Activated CD4-positive, alpha-beta T cell treated with anti-CD3 and anti-CD28 coated beads, Interleukin-2, amount 10 ng/mL, durations not matched to agents 24 days and 14 days (primary cell): ENCODE results near the gene RAB4A. TPM values are rescaled to one million over a fixed set of nuclear protein-coding genes. Genes with fewer than 3 reads are reported as not detected.

Experiments
- DNase-seq: peaks from one replicate; pipeline ENCODE4 v3.0.0; 2022
- H3K27ac Mint-ChIP-seq: one replicate; pipeline ENCODE4 v1.8.0; 2022; ENCODE audit warnings: mild to moderate bottlenecking, mixed read lengths
- H3K27me3 Mint-ChIP-seq: one replicate; pipeline ENCODE4 v1.8.0; 2022; ENCODE audit warnings: mixed read lengths
- H3K36me3 Mint-ChIP-seq: one replicate; pipeline ENCODE4 v1.8.0; 2022; ENCODE audit warnings: low read depth, mild to moderate bottlenecking, mixed read lengths
- H3K4me1 Mint-ChIP-seq: one replicate; pipeline ENCODE4 v1.8.0; 2021; ENCODE audit warnings: mixed read lengths
- H3K4me3 Mint-ChIP-seq: one replicate; pipeline ENCODE4 v1.8.0; 2022; ENCODE audit warnings: mild to moderate bottlenecking, moderate library complexity, mixed read lengths
- H3K9me3 Mint-ChIP-seq: one replicate; pipeline ENCODE4 v1.8.0; 2021; ENCODE audit warnings: mixed read lengths
- intact Hi-C: fragments of 100-400 bp; cut with micrococcal nuclease; formaldehyde crosslinking; loops from one replicate; pipeline ENCODE4 v1.15.1; 2023
- total RNA-seq: library from RNA; stranded (reverse); gene quantifications from 2 replicates; pipeline ENCODE4 v1.2.3, GENCODE V29; 2022

Gene RAB4A
- total RNA-seq, 1 donor from 2014 or later: 34.8 TPM

GRCh38 chr1:229271448-229272159 lies 693 bp downstream of the RAB4A start:
- intact Hi-C loops: loop anchor here (2.0 to 5.0 kb wide), 5 partner anchors 15 to 356 kb away; partner anchors contain the start of genes CCSAP, TAF5L and URB2
- DNase-seq: no peak
- H3K27ac Mint-ChIP-seq: peak overlapping the region; percentile 83
- H3K9me3 Mint-ChIP-seq: no peaks in the 10 kb centered on the region
- peak overlapping the region; percentile 91 for H3K4me3 Mint-ChIP-seq
- peaks cover 15% of the 10 kb centered on the region for H3K36me3 Mint-ChIP-seq
- H3K27me3 Mint-ChIP-seq: no peaks in the 10 kb centered on the region
- peaks cover 20% of the 10 kb centered on the region for H3K4me1 Mint-ChIP-seq

DNA sequence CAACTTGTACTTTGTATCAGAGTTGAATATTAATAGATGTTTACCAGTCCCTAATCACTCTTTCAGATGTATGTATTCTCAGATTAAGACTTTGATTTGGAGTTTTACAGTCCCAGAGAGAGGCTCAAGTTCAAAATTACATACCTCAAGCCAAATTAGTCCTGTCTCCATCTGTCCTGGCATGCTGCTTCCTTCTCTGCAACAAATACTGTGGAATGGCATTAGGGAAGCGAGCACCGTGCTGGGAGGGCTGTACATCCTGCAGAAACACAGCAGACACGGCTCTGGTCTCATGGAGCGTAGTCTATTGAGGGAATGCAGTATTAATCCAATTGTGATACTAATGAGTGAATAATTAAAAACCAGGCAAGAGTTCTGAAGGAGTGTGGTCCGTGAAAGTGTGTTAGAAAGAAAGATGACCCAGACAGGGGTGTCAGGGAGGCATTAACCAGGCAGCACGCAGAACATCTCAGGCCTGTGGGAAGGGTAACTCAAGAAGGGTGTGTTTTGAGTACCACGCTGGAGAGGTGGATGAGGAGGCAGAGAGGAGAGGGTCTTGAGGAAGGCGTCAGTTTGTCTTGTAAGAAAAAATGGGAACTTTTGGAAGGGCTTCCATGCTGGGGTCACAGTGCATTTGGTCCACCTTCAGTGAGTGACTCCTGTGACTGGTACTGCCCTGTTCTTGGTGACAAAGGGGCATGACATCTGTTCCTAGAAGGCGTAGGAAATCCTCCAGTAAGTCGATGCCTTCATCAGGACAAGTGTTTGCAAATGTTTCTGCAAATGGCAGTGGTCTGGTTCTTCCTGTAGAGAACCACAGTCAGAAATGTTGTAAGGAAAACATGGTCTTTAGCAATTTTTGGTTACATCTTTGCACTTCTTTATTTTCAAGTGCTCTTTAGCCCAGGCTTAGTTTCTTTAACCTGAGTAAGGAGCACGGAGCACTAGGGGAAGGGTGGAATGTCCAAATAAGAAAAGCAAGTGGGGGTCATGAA lies 1.6 kb downstream of the RAB4A start:
- Mint-ChIP-seq H3K9me3 (no peaks in the 10 kb centered on the region), H3K4me3 (peak overlapping the region; percentile 91), H3K27ac (peak overlapping the region; percentile 83), H3K27me3 (no peaks in the 10 kb centered on the region), H3K4me1 (peaks cover 17% of the 10 kb centered on the region), H3K36me3 (peaks cover 13% of the 10 kb centered on the region)
- intact Hi-C loops: loop anchor here (2.0 to 5.0 kb wide), 3 partner anchors 70 to 355 kb away; partner anchors contain the start of genes CCSAP, TAF5L and URB2
- DNase-seq: no peak

DNA sequence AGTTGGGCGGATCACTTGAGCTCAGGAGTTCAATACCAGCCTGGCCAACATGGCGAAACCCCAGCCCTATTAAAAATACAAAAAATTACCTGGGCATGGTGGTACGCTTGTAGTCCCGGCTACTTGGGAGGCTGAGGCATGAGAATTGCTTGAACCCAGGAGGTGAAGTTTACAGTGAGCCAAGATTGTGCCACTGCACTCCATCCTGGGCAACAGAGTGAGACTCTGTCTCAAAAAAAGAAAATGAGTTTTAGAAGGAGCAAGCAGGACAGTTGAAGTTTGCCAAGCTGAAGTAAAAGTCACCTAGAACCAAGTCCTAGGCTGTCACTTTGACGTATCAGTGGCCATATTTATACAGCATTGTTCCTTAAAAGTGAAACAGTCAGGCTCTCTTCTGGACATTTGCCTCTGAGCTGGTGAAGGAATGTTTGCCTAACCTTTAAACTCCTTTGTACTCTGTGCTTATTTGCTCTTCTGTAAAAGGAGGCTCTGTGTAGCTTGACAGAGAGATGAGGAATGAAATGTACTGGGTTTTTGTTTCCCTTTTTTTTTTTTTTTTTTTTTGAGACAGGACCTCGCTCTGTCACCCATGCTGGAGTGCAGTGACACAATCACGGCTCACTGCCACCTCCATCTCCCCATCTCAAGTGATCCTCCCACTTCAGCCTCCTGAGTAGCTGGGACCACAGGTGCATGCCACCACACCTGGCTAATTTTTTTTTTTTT lies 2.8 kb downstream of the RAB4A start:
- intact Hi-C loops: loop anchor here (2.0 to 5.0 kb wide), 3 partner anchors 69 to 354 kb away; partner anchors contain the start of genes CCSAP, TAF5L and URB2
- Mint-ChIP-seq H3K4me1 (peaks cover 17% of the 10 kb centered on the region), H3K27ac (no peak overlapping the region), H3K9me3 (no peaks in the 10 kb centered on the region), H3K36me3 (peaks cover 10% of the 10 kb centered on the region), H3K27me3 (no peaks in the 10 kb centered on the region), H3K4me3 (no peak overlapping the region)
- no peak for DNase-seq

- intact Hi-C loops: no loop called here
- no peak overlapping the region for H3K27ac Mint-ChIP-seq
- H3K9me3 Mint-ChIP-seq: no peaks in the 10 kb centered on the region
Observed at GRCh38 chr1:229275005-229275404, 4.1 kb downstream of the RAB4A start.

DNA sequence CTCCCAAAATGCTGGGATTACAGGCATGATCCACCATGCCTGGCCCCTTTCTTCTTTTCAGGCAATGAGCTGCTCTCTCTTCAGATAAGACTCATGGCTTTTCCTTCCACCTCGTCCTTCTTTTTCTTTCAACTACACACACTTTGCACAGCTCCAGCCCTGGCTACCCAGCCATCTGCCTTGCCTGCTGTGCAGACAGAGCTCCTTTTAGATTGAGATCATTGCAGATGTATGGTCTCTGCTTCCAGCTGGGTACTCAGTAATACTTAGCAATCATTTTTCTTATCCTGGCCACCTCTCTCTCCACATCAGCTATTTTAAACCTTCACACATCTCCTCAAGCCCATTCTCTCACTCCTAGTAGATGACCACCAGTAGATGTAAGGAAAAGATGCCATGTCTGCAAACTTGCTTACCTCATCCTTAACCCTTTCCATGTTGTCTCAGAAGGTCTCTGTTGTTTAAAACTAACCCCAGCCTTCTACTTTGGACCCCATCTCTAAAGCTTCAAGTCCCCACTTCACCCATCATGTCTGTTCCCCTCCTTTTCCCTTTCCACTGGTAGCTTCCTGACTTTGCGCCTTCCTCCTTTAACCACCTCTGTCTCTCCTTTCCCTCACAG lies 7.3 kb downstream of the RAB4A start:
- Mint-ChIP-seq H3K9me3 (no peaks in the 10 kb centered on the region), H3K27ac (no peak overlapping the region), H3K4me1 (peaks cover 5% of the 10 kb centered on the region), H3K36me3 (peaks cover 15% of the 10 kb centered on the region), H3K4me3 (no peak overlapping the region), H3K27me3 (no peaks in the 10 kb centered on the region)
- no peak for DNase-seq
- intact Hi-C loops: no loop called here

More at GRCh38 chr1:229275005-229275404, 4.1 kb downstream of the RAB4A start:
- Mint-ChIP-seq H3K27me3 (no peaks in the 10 kb centered on the region), H3K4me1 (peaks cover 17% of the 10 kb centered on the region), H3K4me3 (no peak overlapping the region), H3K36me3 (peaks cover 10% of the 10 kb centered on the region)
- no peak for DNase-seq

DNA sequence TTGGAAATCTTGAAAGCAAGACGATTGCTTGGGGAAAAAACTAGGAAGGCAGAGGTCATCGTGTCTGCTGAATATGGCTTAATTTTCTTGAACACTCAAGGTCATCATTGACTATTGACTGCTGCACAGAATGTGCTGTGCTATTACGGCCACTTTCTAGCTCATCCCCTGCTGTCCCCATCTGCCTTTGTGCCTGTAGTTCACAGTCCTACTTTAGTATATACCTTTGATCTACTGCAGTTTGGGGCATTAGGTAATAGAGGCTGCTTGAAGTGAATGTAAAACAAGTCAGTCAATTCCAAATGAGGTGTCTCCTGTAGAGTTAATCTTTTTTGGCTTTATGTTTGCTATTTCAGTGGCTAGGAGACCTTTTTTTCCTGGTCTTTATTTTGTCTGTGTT lies 8.3 kb downstream of the RAB4A start:
- Mint-ChIP-seq H3K36me3 (peaks cover 14% of the 10 kb centered on the region), H3K4me1 (peaks cover 5% of the 10 kb centered on the region), H3K9me3 (no peaks in the 10 kb centered on the region), H3K4me3 (no peak overlapping the region), H3K27ac (no peak overlapping the region), H3K27me3 (no peaks in the 10 kb centered on the region)
- no peak for DNase-seq
- intact Hi-C loops: no loop called here

DNA sequence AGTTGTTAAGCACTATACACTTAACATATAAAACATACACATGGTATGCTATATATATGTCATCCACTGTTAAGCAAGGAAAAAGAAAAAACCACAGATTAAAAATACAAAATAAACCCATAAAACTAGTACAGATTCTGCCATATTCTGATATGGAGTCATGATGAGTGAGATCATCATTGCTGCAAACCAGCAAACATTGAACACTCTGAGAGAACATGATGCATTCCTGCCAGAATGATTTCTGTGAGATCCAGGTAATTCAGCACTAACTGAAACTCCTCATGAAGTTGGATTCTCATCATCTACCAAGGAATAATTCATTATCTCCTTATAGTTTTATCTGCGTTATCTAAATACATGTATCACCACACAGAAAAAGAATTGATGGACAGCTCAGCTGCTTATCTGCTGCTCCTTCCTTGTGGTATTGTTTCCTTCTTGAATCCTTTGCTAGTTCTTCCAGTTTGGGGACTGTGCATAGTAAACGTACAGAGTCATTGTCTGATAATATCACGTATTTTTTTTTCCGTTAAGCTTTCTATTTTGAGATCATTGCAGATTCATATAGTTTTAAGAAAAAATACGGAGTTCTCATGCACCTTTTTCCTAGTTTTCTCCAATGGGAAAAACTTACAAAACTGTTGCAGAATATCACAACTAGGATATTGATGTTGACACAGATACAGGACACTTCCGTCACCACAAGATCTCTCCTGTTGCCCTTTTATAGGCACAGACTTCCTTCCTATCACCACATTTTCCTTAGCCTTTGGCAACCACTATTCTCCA lies 9.3 kb downstream of the RAB4A start:
- H3K27me3 Mint-ChIP-seq: no peaks in the 10 kb centered on the region
- no peaks in the 10 kb centered on the region for H3K9me3 Mint-ChIP-seq
- no peak for DNase-seq
- no peak overlapping the region for H3K27ac Mint-ChIP-seq
- peaks cover 16% of the 10 kb centered on the region for H3K36me3 Mint-ChIP-seq
- intact Hi-C loops: no loop called here
- no peak overlapping the region for H3K4me3 Mint-ChIP-seq
- peaks cover 6% of the 10 kb centered on the region for H3K4me1 Mint-ChIP-seq

- intact Hi-C loops: no loop called here
- Mint-ChIP-seq H3K27me3 (no peaks in the 10 kb centered on the region), H3K4me1 (peaks cover 10% of the 10 kb centered on the region), H3K27ac (no peak overlapping the region), H3K36me3 (peaks cover 15% of the 10 kb centered on the region), H3K9me3 (no peaks in the 10 kb centered on the region), H3K4me3 (no peak overlapping the region)
- DNase-seq: no peak
Observed at GRCh38 chr1:229280921-229281320, 10.0 kb downstream of the RAB4A start.

DNA sequence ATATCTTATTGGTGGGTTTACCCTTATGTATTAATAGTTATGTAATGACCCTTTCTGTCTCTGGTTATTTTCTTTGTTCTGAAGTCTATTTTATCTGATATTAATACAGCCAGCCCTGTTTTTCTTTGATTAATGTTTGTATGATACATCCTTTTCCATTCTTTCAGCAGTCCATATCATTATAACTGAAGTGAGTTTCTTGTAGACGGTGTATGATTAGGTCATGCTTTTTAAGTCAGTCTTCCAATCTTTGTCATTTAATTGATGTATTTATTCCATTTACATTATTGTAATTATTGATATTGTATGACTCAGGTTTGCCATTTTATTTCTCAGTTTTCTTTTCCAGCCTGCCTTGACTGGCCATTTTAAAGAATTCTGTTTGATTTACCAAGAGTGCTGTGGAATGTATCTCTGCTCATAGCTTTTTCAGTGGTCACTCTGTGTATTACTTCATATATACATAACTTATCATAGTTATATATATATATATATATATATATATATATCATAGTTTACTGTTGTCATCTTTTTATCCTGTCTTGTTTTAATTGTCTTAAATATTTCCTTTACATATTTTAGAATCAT lies 10.5 kb downstream of the RAB4A start:
- Mint-ChIP-seq H3K36me3 (peaks cover 15% of the 10 kb centered on the region), H3K4me3 (no peak overlapping the region), H3K9me3 (no peaks in the 10 kb centered on the region), H3K4me1 (peaks cover 12% of the 10 kb centered on the region), H3K27ac (no peak overlapping the region), H3K27me3 (no peaks in the 10 kb centered on the region)
- intact Hi-C loops: no loop called here
- DNase-seq: no peak

- no peak overlapping the region for H3K27ac Mint-ChIP-seq
- H3K27me3 Mint-ChIP-seq: no peaks in the 10 kb centered on the region
- peaks cover 19% of the 10 kb centered on the region for H3K4me1 Mint-ChIP-seq
- H3K4me3 Mint-ChIP-seq: no peak overlapping the region
- peaks cover 17% of the 10 kb centered on the region for H3K36me3 Mint-ChIP-seq
- H3K9me3 Mint-ChIP-seq: no peaks in the 10 kb centered on the region
- no peak for DNase-seq
- intact Hi-C loops: no loop called here
Observed at GRCh38 chr1:229282295-229282823, 11.4 kb downstream of the RAB4A start.

- Mint-ChIP-seq H3K4me3 (no peak overlapping the region), H3K27me3 (no peaks in the 10 kb centered on the region), H3K27ac (no peak overlapping the region), H3K36me3 (peaks cover 18% of the 10 kb centered on the region), H3K9me3 (no peaks in the 10 kb centered on the region), H3K4me1 (peaks cover 23% of the 10 kb centered on the region)
- DNase-seq: no peak
- intact Hi-C loops: no loop called here
Observed at GRCh38 chr1:229283183-229283611, 12.3 kb downstream of the RAB4A start.

DNA sequence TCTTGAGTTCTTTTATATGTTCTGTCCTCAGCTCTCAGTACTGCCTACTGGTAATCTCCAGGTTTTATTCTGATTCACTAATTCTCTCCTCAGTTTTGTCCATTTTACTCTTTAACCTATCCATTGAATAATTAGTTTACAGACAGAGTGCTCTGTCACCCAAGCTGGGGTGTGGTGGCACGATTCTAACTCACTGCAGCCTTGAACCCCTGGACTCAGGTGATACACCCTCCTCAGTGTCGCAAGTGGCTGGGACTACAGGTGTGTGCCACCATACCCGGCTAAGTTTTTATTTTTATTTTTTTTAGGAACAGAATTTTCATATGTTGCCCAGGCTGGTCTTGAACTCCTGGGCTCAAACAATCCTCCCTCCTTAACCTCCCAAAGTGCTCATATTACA lies 14.0 kb downstream of the RAB4A start:
- peaks cover 28% of the 10 kb centered on the region for H3K4me1 Mint-ChIP-seq
- H3K27me3 Mint-ChIP-seq: no peaks in the 10 kb centered on the region
- H3K4me3 Mint-ChIP-seq: no peak overlapping the region
- H3K27ac Mint-ChIP-seq: no peak overlapping the region
- peaks cover 31% of the 10 kb centered on the region for H3K36me3 Mint-ChIP-seq
- H3K9me3 Mint-ChIP-seq: no peaks in the 10 kb centered on the region
- no peak for DNase-seq
- intact Hi-C loops: loop anchor here (5.0 kb wide), 1 partner anchor 57 kb away; the partner anchor contains the start of gene CCSAP
